ENCODE measurements around the gene EFCAB11.

GRCh38 chr14:89798212-89798773 is 156.2 kb downstream of the EFCAB11 start:
- TF ChIP-seq EZH2phosphoT487 (IDR thresholded peaks at IDR 0.05; ENCODE audit: unreplicated experiment) (no peak), REST (IDR thresholded peaks at IDR 0.05; ENCODE audit: unreplicated experiment) (no peak), CTCF (conservative IDR thresholded peaks at IDR 0.05; ENCODE audit: low read depth in 2 of 2) (no peak)

Data from GM23338 (cell line).